Hepatocyte (in vitro differentiated cells): Measurements from ENCODE around the gene ALDH1A3. TPM values are rescaled to one million over a fixed set of nuclear protein-coding genes. Genes with fewer than 3 reads are reported as not detected.

Source experiments
- DNase-seq: peaks from one replicate; pipeline ENCODE4 v3.0.0-alpha.2; 2016; ENCODE audit warnings: low spot score
- H2AFZ ChIP-seq: fragments of 200-600 bp; sonication (generic); 2 replicates; pipeline ENCODE4 v1.6.0; 2016; ENCODE audit warnings: antibody characterized with exemption, mild to moderate bottlenecking
- H3K27ac ChIP-seq: fragments of 200-600 bp; sonication (generic); 2 replicates; pipeline ENCODE4 v1.5.1; 2016; ENCODE audit warnings: mild to moderate bottlenecking
- H3K27me3 ChIP-seq: fragments of 200-600 bp; sonication (generic); 2 replicates; pipeline ENCODE4 v1.6.1; 2016
- H3K36me3 ChIP-seq: fragments of 200-600 bp; sonication (generic); replicated peaks from 2 replicates; pipeline ENCODE4 v1.5.1; 2016; ENCODE audit warnings: low read depth; ENCODE audit not compliant: insufficient read depth
- H3K4me1 ChIP-seq: fragments of 200-600 bp; sonication (generic); 2 replicates; pipeline ENCODE4 v1.5.1; 2016; ENCODE audit warnings: mild to moderate bottlenecking, moderate library complexity; ENCODE audit not compliant: insufficient read depth
- H3K4me2 ChIP-seq: fragments of 200-600 bp; sonication (generic); 2 replicates; pipeline ENCODE4 v1.6.0; 2016
- H3K4me3 ChIP-seq: fragments of 200-600 bp; sonication (generic); 2 replicates; pipeline ENCODE4 v1.5.1; 2016; ENCODE audit warnings: mild to moderate bottlenecking
- H3K79me2 ChIP-seq: fragments of 200-600 bp; sonication (generic); 2 replicates; pipeline ENCODE4 v1.6.0; 2017; ENCODE audit warnings: mild to moderate bottlenecking
- H3K9me2 ChIP-seq: fragments of 200-600 bp; sonication (generic); replicated peaks from 2 replicates; pipeline ENCODE4 v1.6.0; 2017; ENCODE audit warnings: mild to moderate bottlenecking; ENCODE audit not compliant: insufficient read depth
- H3K9me3 ChIP-seq: fragments of 200-600 bp; sonication (generic); 2 replicates; pipeline ENCODE4 v1.5.1; 2016; ENCODE audit warnings: low read depth, mild to moderate bottlenecking
- H4K20me1 ChIP-seq: fragments of 200-600 bp; sonication (generic); 2 replicates; pipeline ENCODE4 v1.6.0; 2016; ENCODE audit warnings: mild to moderate bottlenecking; ENCODE audit not compliant: insufficient read depth, poor library complexity, severe bottlenecking
- EZH2 ChIP-seq: fragments of 200-600 bp; sonication (generic); IDR thresholded peaks from 2 replicates; pipeline ENCODE4 v1.6.1; 2016; ENCODE audit warnings: antibody characterized with exemption, mild to moderate bottlenecking, borderline replicate concordance
- EZH2phosphoT487 ChIP-seq: fragments of 200-600 bp; sonication (generic); IDR thresholded peaks from one replicate; pipeline ENCODE4 v1.6.1; 2018; ENCODE audit warnings: antibody characterized with exemption, mild to moderate bottlenecking, low read depth, moderate library complexity; ENCODE audit not compliant: unreplicated experiment, severe bottlenecking
- WGBS: methylation state at CpG from one replicate; pipeline ENCODE4 v1.1.6; 2016; ENCODE audit warnings: low lambda C conversion rate; ENCODE audit errors: missing lambda C conversion rate; 5-methylcytosine and 5-hydroxymethylcytosine counted together
- polyA plus RNA-seq: library from polyadenylated mRNA; unstranded; fragments of >200 nt; fragmentation: Nextera tagmentation; extraction: Ambion mirVana; gene quantifications from 2 replicates; pipeline ENCODE4 v1.2.1, GENCODE V29; 2016
- total RNA-seq: library from RNA; depleted of rRNA; stranded (reverse); fragments of >200 nt; gene quantifications from 2 replicates; pipeline ENCODE4 v1.2.3, GENCODE V29; 2014
- TF ChIP-seq, protein P1 (sequence below): fragments of 200-600 bp; sonication (generic); IDR thresholded peaks from 2 replicates; pipeline ENCODE4 v1.5.1; 2016; ENCODE audit warnings: antibody characterized with exemption, mild to moderate bottlenecking; ENCODE audit not compliant: poor library complexity

ALDH1A3 gene
- total and polyA plus RNA-seq, 2 experiments from 2014 or later, result 6.8 to 20.5 TPM

DNA sequence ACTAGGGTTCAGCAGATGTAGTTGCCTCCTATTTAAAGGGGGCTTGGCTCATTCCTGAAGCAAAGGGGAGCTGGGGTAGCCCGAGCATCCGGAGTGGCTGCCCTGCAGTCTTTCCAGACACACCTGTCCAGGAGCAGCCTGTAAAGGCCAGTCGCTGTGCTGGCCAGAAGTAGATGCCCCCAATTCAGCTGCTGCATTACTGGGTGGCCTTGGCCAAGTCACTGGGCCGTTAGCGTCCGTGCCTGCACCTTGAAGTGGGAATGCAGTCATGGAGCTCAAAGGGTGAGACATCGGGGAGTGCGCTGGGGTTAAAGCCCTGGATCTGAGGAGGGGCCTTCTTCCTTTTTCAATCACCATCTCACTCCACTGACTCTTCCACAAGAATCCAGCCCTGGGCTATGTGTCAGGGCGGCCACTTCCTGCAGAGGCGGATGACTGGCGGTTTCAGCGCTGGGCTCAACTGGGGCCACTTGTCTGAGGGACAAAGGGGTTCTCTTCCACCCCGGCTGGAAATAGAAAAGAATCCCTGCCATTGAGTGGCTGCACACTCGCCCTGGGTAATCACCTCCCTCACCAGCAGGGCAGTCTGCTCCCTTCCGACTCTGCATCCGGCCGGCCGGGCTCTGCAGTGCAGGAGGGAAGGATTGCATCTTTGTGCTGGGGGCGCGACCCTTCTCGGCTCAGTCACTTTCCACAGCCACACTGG, 11.8 kb downstream of the ALDH1A3 start:
- Histone ChIP-seq H3K79me2 (no peaks in the 10 kb centered on the region), H3K9me3 (no peaks in the 10 kb centered on the region), H3K4me3 (no peak overlapping the region), H3K27ac (no peak overlapping the region), H3K36me3 (no peaks in the 10 kb centered on the region), H3K9me2 (no peaks in the 10 kb centered on the region), H2AFZ (no peak overlapping the region), H3K27me3 (peaks cover 5% of the 10 kb centered on the region), H3K4me2 (no peak overlapping the region), H3K4me1 (peaks cover 12% of the 10 kb centered on the region), H4K20me1 (no peaks in the 10 kb centered on the region)
- DNase-seq, result no peak
- TF ChIP-seq, protein P1, sequence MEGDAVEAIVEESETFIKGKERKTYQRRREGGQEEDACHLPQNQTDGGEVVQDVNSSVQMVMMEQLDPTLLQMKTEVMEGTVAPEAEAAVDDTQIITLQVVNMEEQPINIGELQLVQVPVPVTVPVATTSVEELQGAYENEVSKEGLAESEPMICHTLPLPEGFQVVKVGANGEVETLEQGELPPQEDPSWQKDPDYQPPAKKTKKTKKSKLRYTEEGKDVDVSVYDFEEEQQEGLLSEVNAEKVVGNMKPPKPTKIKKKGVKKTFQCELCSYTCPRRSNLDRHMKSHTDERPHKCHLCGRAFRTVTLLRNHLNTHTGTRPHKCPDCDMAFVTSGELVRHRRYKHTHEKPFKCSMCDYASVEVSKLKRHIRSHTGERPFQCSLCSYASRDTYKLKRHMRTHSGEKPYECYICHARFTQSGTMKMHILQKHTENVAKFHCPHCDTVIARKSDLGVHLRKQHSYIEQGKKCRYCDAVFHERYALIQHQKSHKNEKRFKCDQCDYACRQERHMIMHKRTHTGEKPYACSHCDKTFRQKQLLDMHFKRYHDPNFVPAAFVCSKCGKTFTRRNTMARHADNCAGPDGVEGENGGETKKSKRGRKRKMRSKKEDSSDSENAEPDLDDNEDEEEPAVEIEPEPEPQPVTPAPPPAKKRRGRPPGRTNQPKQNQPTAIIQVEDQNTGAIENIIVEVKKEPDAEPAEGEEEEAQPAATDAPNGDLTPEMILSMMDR, result no peak
- TF ChIP-seq EZH2 (no peak), EZH2phosphoT487 (no peak)
- WGBS, result 84% methylated on average over 21 of the region's 21 CpGs

DNA sequence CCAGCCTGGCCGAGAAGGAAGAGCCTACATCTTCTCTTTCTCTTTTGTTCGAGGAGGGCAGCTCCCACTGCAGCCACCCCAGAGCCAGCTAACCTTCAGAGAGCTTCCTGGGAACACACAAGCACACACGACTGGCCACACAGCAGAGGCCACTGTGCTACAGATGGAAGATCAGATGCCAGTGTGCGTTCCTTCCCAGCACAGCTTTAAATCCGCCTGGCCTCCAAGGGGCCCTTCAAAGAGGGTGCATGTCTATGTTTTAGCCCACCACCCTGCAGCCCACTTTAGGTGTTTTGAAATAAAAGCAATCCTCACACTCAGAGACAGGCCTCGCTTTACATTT, 12.4 kb downstream of the ALDH1A3 start:
- H3K9me3 ChIP-seq, result no peaks in the 10 kb centered on the region
- no peaks in the 10 kb centered on the region for H3K27me3 ChIP-seq
- no peak overlapping the region for H2AFZ ChIP-seq
- no peak overlapping the region for H3K4me3 ChIP-seq
- no peak overlapping the region for H3K4me2 ChIP-seq
- WGBS, result 80% methylated on average over 6 of the region's 6 CpGs
- DNase-seq, result no peak
- no peaks in the 10 kb centered on the region for H4K20me1 ChIP-seq
- peaks cover 12% of the 10 kb centered on the region for H3K4me1 ChIP-seq
- H3K9me2 ChIP-seq, result no peaks in the 10 kb centered on the region
- no peaks in the 10 kb centered on the region for H3K79me2 ChIP-seq
- no peak overlapping the region for H3K27ac ChIP-seq
- TF ChIP-seq EZH2phosphoT487 (no peak), EZH2 (no peak)
- TF ChIP-seq, protein P1, result no peak
- H3K36me3 ChIP-seq, result no peaks in the 10 kb centered on the region

DNA sequence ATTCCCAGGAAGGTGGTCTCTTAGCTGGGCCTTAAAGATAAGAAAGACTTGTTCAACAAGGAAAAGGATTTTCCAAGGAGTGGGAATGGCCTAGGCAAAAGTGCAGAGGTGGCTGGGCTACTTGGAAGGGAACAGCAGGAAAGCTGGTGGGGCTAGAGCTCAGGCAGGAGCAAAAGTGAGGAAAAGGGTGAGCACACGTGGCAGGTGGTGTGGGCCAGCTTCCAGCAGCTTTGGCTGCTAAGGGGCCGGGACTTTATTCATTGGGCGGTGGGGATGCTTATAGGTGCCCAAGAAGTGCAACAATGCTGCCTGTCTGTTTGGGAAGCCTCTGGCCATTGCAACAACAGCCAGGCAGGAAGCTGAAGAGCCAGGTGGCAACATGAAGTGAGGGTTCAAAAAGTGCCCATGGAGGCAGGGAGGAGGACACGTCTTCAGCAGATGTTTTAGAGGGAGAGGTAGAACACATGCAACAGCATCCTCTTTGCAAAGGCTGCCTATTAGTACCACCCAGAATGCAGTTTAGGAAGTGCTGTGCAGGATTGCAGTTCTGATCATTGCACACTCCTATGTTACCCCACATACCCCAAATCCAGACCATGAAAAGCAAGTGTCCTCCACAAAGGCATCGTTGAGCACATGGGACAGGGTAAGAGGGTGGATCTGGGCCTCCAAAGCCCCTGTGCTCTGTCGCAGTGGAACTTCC, 13.8 kb downstream of the ALDH1A3 start:
- DNase-seq, result no peak
- Histone ChIP-seq H3K9me3 (no peaks in the 10 kb centered on the region), H3K27ac (no peak overlapping the region), H3K27me3 (no peaks in the 10 kb centered on the region), H3K4me1 (peaks cover 12% of the 10 kb centered on the region), H4K20me1 (no peaks in the 10 kb centered on the region), H3K9me2 (no peaks in the 10 kb centered on the region), H3K79me2 (no peaks in the 10 kb centered on the region), H2AFZ (no peak overlapping the region), H3K4me2 (no peak overlapping the region), H3K36me3 (no peaks in the 10 kb centered on the region), H3K4me3 (no peak overlapping the region)
- TF ChIP-seq EZH2, result no peak
- TF ChIP-seq, protein P1, result no peak
- no peak for TF ChIP-seq EZH2phosphoT487
- 94% methylated on average over 6 of the region's 6 CpGs for WGBS
